NCI-H446 treated with DMSO at 0.1 percent for 48 hours (cell line): Measurements from ENCODE around the gene FERMT1.

Experiments
- DNase-seq: peaks from one replicate; lab custom pipeline; 2025; lab: John Stamatoyannopoulos, UW

The FERMT1 gene, protein sequence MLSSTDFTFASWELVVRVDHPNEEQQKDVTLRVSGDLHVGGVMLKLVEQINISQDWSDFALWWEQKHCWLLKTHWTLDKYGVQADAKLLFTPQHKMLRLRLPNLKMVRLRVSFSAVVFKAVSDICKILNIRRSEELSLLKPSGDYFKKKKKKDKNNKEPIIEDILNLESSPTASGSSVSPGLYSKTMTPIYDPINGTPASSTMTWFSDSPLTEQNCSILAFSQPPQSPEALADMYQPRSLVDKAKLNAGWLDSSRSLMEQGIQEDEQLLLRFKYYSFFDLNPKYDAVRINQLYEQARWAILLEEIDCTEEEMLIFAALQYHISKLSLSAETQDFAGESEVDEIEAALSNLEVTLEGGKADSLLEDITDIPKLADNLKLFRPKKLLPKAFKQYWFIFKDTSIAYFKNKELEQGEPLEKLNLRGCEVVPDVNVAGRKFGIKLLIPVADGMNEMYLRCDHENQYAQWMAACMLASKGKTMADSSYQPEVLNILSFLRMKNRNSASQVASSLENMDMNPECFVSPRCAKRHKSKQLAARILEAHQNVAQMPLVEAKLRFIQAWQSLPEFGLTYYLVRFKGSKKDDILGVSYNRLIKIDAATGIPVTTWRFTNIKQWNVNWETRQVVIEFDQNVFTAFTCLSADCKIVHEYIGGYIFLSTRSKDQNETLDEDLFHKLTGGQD

DNA sequence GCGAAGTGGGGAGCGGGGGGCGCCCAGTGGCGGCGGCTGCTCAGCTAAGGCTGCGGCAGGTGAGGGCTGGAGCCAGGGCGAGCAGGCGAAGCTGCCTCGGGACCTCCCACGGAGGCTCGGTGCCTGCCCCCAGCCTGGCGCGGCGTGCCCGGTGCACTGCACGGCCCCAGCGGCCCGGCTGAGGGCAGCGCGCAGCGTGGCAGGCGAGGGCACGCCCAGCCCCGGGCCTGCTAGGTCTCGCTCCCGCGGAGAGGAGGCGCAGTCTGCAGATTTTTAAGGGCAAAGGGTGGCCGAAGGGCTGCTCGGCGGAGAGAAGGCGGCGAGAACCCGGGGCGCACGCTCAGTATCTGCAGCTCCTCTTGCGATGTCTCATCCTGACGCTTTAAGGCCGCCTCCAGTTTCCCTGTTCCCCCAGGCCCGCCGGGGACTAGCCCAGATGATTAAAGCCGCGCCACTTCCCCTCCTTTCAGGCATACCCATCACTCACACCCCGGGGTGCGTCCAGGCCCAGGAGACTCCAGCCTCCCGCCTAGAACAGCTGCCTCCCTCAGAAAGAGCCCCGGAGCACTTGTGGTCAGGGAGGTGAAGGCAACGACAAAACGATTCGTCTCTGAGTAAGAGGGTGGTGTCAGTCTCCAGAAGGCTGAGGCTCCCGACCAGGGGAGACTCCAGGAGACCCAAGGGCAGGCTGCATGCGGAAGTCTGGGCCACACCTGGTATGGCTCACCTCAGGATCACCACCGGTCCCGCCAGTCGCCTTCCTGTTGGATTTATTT, at the start of gene FERMT1:
FERMT1 (minus strand) TSS at position 158 of the 776 bp plus-strand sequence. CDS start 3,476 bp downstream, outside the sequence.
- no peak for DNase-seq

DNA sequence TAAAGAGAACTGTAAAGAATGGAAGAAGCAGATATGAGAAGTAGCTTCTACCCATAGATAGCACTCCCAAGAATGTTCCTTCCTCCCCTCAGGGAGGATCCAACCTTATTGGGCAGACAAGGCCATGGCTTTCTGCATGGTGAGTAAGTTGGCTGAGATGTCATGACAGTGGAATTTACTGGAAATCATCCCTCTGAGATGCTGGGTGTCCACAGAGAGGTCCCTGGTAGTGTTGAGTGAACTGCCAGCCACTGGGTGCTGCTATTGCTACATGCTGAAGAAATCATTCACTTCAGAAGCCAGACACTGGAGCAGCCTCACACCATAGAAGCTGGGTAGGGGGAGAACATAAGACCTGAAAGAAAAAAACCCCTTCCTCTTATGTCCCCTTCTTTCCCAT, 46.4 kb upstream of the FERMT1 start:
- no peak for DNase-seq

DNA sequence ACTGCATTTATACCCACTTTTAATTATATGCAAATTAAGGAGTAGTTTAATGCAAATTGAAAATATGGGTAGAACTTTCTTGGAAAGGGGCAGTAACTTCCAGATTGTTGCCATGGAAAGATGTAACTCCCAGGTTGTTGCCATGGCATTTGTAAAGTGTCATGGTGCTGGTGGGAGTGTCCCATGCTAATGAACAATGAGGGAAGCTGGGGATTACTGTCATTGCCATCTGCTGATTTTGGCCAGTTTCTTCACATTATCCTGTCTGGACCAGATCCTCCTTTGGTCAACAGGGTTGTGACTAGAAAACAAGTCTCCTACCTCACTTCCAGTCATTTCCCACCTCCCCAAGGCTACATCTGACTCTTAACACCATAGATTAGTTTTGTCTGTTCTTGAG, 45.4 kb upstream of the FERMT1 start:
- DNase-seq: no peak

DNA sequence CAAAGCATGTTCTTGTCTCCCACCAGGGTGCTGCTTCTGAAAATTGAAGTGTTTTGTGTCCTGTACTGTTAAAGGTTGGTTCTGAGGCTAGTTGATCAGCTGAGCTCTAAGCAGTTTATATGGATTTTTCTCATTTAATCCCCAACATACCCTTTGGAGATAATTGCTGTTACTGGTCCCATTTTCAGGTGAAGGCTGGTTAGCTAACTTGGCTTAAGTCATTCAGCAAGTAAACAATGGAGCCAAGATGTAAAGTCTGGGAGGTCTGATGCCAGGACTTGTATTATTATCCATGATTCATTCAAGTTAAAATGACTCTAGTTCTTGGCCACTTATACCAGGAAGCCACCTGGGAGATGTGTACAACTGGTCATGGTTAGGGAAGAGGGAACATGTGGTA, 42.5 kb upstream of the FERMT1 start:
- no peak for DNase-seq

DNA sequence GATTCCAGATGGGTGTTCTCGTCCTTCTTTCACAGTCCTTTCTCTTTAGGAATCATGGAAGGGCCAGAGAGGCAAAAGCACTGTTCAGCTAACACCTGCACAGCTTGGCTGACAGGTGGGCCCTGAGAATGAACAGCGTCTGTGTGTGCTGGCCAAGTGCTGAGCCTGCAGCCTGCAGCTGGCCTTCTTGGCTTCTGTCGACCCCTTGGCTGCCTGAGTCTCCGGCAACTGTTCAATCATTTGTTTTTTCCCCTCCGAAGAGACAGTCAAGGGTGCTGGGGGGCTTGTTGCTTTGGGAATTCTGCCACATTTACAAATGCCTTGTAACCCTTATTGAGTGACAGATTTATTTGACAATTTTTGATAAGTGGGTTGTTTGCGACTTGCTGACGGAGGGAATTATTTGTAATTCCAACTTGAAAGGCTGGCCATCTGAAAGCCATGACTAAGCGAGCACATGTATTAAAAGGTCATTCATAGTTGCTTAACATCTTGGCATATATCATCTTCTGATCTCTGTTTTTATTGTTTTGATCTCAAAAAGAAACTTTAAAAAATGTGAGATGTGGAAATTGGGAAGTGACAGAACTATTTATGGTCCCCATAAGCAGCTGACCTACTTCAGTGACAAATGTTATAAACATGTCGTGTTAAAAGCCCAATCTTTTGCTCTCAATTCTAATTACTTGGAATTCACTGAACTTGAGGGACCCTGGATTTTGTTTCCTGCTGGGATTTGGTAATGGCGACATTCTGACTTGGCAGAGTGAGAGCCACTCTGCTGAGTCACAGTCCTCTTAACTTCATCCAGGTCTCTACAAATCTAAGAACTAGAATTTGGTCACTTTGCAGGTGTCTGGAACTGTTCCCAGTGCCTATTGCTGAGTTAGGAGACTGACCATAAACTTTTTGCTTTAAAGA, 41.9 kb upstream of the FERMT1 start:
- DNase-seq: no peak

DNA sequence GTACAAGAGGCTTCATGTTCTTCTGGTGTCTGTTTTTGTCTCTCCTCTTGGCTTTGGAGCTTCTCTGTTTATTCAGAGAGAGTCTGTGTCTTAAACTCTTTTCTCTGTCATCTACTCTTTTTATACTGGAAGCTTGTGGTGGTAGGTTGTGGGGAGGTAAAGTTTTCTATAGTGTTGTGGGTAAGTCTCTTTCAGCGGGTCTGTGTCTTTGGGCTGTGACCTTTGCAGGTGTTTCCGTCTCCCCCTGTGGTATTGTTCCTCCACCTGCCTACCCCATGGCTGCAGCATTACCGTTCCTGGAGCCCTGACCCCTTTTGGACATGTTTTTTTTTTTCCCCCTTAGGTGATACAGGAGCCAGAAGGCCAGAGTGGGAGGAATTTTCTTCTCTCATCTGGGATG, 37.9 kb upstream of the FERMT1 start:
- no peak for DNase-seq

DNA sequence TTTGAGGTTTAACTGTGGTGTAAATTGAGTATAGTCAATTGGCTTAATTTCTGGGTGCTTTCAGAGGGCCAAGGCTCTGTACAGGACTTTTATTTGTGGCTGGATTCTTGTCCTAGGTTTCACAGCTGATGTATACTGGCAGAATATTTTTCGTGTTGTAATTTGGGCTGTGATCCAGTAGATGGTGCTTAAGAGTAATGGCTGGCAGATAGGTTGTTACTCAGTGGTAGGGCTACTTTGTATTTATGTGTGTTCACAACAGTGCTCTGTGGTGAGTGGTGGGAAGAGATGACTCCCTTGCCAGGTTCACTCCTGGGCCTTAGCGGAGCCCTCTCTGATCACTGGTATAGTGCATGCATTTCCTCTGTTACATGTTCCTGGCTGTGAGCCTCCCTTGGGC, 34.5 kb upstream of the FERMT1 start:
- no peak for DNase-seq

DNA sequence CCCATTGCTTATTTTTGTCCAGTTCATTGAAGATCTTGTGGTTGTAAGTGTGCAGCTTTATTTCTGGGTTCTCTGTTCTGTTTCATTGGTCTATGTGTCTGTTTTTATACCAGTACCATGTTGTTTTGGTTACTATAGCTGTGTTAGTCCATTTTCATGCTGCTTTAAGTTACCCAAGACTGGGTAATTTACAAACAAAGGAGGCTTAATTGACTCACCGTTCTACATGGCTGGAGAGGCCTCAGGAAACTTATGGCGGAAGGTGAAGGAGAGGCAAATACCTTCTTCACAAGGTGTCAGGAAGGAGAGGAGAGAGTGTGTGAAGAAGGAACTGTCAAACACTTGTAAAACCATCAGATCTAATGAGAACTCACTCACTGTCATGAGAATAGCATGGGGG, 29.9 kb upstream of the FERMT1 start:
- DNase-seq: no peak

DNA sequence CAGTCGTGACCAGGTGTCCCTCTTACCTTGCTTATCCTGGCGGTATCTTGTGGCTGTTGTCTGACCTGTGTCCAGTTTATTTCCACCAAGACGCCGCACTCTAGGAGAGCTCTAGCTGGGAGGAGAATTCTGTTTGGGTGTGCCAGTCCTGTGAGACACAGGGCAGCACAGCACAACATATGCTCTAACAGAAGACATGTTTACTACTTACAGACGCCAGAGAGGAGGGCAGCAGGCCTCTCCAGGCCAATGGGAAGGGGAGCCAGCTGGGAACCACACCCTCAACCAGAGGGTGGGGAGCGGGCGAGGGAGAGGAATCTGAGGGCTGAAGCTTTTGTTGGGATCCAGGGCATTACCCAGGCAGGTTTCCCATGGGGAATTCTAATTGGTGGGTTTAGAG, 25.2 kb upstream of the FERMT1 start:
- DNase-seq: no peak

DNA sequence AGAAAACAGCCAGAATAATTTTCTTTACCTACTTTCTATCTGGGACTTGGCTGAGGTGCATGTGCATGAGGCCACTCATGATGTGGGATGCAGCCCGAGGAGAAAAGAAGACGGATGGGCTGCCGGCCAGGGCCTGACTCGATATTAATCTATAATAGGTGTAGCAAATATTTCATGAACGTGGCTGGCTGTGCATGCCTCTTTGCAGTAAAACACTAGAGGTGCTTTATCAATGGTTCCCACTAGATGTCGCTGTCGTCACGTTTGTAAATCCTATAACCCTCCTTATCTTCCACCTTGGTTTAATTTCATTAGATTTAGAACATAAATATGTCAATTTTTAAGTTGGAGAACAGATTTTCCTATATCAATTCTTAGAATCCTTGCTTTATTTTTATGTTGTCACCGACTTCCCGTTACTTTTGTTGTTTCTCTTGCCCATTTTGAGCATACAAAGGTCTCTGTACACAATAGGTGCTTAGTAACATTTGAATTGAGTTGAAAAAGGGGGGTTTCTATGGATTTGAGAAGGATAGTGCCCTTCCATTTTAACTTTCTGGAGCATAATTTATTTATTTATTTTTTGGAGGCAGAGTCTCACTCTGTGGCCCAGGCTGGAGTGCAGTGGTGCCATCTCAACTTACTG, 19.6 kb upstream of the FERMT1 start:
- DNase-seq: peak; percentile 28

DNA sequence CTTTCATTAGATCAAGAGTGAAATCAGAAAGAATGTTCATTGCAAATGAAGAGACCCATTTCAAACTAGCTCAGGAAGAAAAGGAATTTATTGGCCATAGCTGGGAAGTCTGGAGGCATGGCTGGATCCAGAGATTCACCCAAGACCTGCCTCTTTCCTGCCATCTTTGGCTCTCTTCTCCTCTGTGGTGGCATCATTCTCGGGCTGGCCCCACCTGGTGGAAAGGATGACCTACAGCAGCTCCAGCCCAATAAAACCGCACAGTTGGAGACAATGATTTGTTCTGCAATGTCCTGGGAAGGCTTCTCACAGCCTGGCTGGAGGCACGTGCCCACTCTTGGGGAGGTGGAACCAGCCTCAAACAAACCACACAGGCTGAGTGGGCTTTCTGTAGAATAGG, 18.1 kb upstream of the FERMT1 start:
- no peak for DNase-seq

DNA sequence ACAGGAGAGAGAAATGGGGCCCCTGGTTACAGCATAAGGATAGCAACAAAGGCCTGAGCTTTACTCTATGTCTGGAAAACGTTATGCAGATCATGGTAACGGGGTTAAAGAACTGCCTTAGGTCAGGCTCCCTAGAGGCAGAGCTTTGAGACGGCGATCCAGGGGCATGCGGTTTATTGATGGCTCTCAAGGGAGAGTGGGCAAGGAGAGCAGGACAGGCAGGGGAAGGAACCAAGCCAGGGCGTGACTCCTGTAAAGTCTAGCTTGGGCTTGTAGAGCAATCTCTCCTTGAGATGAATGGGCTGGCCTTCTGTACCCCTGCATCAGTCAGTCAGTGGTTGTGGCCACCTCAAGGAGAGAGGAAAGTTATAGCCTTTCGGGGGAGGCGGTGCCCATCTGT, 12.5 kb upstream of the FERMT1 start:
- DNase-seq: no peak

DNA sequence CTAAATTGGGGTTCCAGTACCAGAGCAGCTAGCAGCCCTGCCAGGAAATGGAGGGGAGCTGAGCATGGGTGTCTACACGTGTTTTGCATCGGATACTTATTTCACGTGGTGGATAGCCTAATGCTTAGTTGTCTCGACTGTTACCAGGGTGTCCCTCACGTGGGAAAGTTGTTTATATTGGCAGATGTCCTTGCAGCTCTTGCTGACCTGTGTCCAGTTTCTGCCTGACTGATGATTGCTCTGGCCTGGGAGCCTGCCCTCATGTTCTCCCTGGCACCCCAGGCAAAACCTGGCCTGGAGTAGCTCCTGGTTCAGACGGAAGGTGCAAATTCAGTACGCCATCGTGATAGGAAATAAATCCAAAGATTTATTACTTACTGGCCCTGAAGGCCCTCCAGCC, 11.8 kb upstream of the FERMT1 start:
- DNase-seq: no peak

DNA sequence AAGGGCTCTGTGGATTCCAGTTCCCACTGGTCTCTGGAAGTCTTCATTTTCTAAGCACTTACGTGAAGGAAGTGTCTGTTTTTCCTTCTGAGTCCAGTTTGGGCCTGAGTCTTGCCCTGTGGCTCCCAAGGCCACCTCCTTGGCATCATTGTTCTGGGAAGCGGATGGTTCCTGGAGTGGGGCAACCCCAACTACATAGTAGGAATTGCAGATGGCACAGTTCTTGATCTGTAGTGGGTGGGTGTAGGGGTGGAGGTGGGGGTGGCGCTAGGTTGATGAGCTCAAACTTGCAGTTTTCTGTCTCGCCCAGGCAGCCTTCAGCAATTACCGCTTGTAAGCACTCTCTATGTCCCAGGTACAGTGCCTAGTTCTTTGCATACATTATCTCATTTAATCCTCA, 7.2 kb upstream of the FERMT1 start:
- DNase-seq: no peak

DNA sequence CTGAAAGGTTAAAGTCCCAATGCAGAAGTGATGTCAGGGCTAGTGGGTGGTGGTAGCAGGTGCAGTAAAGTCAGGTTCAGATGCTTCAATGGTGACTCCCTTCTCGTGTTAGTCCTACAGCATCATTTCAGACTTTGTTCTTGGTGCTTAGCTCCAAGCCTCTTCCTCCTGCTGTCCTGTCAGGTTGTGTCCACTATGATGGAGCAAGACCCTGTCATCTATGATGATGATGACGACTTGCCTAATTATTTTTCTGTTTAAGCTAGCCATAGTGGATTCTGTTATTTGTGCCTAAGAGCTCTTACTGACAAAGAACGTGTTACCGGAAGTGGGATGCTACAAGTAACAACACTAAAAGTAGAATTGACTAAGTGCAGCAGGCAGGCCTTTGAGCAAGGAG, 5.0 kb upstream of the FERMT1 start:
- no peak for DNase-seq

DNA sequence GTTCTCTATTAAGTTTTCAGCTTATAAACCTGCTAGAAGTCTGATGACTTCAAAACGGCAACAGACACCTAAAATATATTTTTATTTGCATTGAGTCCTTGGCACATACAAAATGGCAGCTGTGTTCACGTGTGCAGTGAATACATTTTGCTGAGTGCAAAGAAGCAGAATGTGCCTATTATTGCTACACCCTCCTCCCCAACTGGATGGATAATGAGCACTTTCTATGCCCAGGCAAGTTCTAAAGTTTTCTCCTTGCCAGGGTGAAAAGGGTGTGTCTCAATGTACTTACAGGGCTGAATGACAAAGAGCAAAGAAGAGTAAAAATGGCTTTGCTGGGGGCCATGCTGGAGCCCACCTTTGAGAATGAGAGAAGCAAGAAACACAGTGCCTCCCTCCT, 4.0 kb upstream of the FERMT1 start:
- no peak for DNase-seq

DNA sequence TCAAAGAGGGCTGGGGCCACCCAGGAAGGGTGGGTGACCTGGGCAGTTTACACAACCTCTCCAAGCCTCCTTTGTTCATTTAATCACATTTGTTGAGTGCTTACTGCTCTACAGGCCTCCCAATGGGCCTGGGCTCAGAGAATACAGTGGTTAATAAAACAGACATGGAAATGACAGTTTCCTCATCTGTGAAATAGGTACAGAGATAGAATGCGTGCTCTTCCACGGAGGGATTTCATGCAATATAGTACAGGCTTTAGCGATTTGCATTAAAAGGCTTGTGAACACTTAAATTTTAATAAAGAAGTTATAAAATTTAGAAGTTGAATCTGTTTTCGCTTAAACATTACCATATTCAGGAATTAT, 802 bp upstream of the FERMT1 start:
- no peak for DNase-seq

DNA sequence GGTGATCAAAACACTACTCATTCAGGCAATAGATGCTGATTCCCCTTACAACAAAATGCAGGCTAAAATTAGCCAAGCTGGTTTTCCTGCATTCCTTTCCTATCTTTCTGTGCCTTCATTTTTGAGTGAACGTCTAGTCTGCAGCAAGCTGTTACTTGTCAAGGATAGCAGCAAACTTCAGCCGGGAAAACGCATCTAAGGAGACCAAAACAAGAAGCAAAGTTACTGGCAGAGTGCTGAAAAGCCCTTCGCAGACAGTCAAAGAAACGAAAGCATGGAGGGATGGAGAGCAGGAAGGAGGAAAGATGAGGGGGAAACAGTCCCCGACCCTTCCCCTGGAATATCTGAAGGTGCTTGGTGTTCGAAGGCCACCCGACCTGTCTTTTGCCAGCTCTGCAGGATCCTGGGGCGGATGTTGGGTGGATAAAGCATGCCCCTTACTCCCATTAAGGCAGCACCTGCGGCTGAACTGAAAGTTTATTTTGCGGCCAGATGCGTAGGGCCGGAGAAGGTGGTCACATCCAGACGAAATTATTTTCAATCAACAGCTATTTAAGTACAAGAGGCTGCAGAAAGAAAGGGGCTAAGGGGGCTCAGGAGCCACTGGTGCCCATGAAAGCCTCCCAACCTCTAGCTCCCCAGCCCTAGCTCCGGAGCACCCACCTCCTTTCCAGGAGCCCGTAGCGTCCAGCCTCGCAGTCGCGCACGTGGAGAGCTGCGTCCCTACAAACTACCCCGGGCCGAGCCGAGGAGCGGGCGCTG, 538 bp downstream of the FERMT1 start:
- DNase-seq: no peak

DNA sequence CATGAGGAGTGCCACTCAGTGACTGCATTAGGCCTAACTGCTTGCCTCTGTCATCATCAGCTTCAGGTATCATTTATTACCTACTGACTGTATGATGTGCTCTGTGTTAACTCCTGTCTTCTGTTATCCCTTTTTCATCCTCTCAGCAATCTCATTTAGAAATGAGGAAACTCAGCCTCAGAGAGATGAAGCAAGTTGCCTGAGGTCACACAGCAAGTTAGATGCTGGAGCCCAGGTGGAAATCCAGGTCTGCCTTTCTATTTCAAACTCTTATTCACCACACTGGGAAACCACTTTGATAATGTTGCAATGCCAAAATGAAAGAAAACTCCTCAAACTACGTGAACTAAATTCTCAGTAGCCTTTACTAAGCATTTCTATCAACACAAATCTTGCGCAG, 1.3 kb downstream of the FERMT1 start:
- DNase-seq: no peak

DNA sequence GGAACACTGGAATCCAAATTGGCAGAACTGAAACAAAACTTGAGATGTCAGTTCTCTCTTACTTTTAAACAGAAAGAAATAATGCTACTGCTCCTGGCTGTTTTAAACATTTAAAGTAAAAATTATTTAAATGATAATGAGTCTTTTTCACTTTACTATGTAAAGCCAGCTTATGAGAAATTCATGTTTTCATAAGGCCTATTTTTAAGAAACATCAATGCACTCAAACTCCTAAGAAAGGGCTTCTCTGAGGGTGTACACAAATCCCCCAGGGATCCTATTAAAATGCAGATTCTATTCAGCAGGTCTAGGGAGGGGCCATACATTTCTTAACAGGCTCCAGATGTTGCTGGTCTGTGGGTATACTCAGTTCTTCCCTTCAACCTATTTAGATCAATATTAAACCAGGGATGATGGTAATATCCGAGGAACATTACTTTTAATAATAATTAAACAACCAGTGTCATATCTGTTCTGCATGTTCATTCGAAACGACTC, 2.3 kb downstream of the FERMT1 start:
- DNase-seq: no peak
